Stomach smooth muscle (tissue), 2 donors: ENCODE data around the gene ARPC5.
"Not testable (repeated sequence)": the region's sequence is repeated elsewhere in the genome, so short reads cannot be mapped to it uniquely, and the experiment has no call there.

Experiments used
- H3K27ac ChIP-seq: one replicate; pipeline ENCODE4 v1.7.0; 2013; ENCODE audit warnings: mild to moderate bottlenecking, low read length, inconsistent platforms
- H3K27me3 ChIP-seq, 2 donors: one replicate each; pipeline ENCODE4 v1.7.0; 2013; ENCODE audit warnings: low read length in 2 of 2; ENCODE audit not compliant: insufficient read depth in 2 of 2, control insufficient read depth in 1 of 2
- H3K36me3 ChIP-seq, 2 donors: one replicate each; pipeline ENCODE4 v1.7.0; 2013; ENCODE audit warnings: low read length in 2 of 2; ENCODE audit not compliant: control insufficient read depth in 2 of 2, insufficient read depth in 2 of 2
- H3K4me1 ChIP-seq: one replicate; pipeline ENCODE4 v1.7.0; 2013; ENCODE audit warnings: low read length; ENCODE audit not compliant: control insufficient read depth, insufficient read depth
- H3K4me3 ChIP-seq, 2 donors: one replicate each; pipeline ENCODE4 v1.7.0; 2013; ENCODE audit warnings: low read length in 2 of 2
- H3K9ac ChIP-seq, 2 donors: one replicate each; pipeline ENCODE4 v1.7.0; 2013; ENCODE audit warnings: low read length in 2 of 2, mild to moderate bottlenecking in 1 of 2
- H3K9me3 ChIP-seq, 2 donors: one replicate each; pipeline ENCODE4 v1.7.0; 2013; ENCODE audit warnings: low read length in 2 of 2; ENCODE audit not compliant: control insufficient read depth in 2 of 2
- donor health status: healthy.
- donor health status: Pancreatic carcinoma.

ARPC5 gene

GRCh38 chr1:183632114-183632513 lies 3.5 kb downstream of the ARPC5 start:
- Histone ChIP-seq H3K9me3 (no peaks in the 10 kb centered on the region), H3K4me1 (peaks cover 6% of the 10 kb centered on the region), H3K9ac (peak overlapping the region in 1 of 2 donors; percentile 97), H3K36me3 (peaks cover 8 to 22% of the 10 kb centered on the region in 2 donors), H3K4me3 (peak overlapping the region; percentile 87 to 89), H3K27ac (peak overlapping the region; percentile 77), H3K27me3 (no peaks in the 10 kb centered on the region)

GRCh38 chr1:183630748-183631147 lies 4.8 kb downstream of the ARPC5 start:
- Histone ChIP-seq H3K27me3 (no peaks in the 10 kb centered on the region), H3K9ac (peak overlapping the region in 1 of 2 donors; percentile 19), H3K9me3 (no peaks in the 10 kb centered on the region), H3K27ac (peak overlapping the region; percentile 1), H3K4me1 (peaks cover 2% of the 10 kb centered on the region), H3K36me3 (peaks cover 8 to 22% of the 10 kb centered on the region in 2 donors), H3K4me3 (peak overlapping the region in 1 of 2 donors; percentile 33)

GRCh38 chr1:183628537-183628936 lies 7.0 kb downstream of the ARPC5 start:
- Histone ChIP-seq H3K4me1 (peaks cover 7% of the 10 kb centered on the region), H3K27ac (no peak overlapping the region), H3K36me3 (peaks cover 8 to 27% of the 10 kb centered on the region in 2 donors), H3K9ac (no peak overlapping the region), H3K27me3 (no peaks in the 10 kb centered on the region), H3K4me3 (no peak overlapping the region), H3K9me3 (no peaks in the 10 kb centered on the region)

- Histone ChIP-seq H3K4me1 (peaks cover 14% of the 10 kb centered on the region), H3K27ac (peak overlapping the region; percentile 1), H3K36me3 (peaks cover 8 to 27% of the 10 kb centered on the region in 2 donors)
- not testable (repeated sequence) for H3K4me3 ChIP-seq, H3K9ac ChIP-seq, H3K27me3 ChIP-seq, H3K9me3 ChIP-seq
Measured at GRCh38 chr1:183626236-183626635, 9.3 kb downstream of the ARPC5 start.

- H3K4me1 ChIP-seq: peaks cover 12% of the 10 kb centered on the region
- H3K4me3 ChIP-seq: no peak overlapping the region
- no peaks in the 10 kb centered on the region for H3K27me3 ChIP-seq
- H3K9me3 ChIP-seq: no peaks in the 10 kb centered on the region
- H3K36me3 ChIP-seq: peaks cover 0 to 11% of the 10 kb centered on the region in 2 donors
- no peak overlapping the region for H3K9ac ChIP-seq
- peak overlapping the region; percentile 71 for H3K27ac ChIP-seq
Measured at GRCh38 chr1:183622884-183623785, 12.4 kb downstream of the ARPC5 start.

GRCh38 chr1:183622013-183622412 lies 13.6 kb downstream of the ARPC5 start:
- Histone ChIP-seq H3K4me3 (no peak overlapping the region), H3K9ac (no peak overlapping the region), H3K36me3 (peaks cover 0 to 5% of the 10 kb centered on the region in 2 donors), H3K27ac (no peak overlapping the region), H3K4me1 (peaks cover 12% of the 10 kb centered on the region), H3K27me3 (no peaks in the 10 kb centered on the region), H3K9me3 (no peaks in the 10 kb centered on the region)

GRCh38 chr1:183620311-183620710 lies 15.3 kb downstream of the ARPC5 start:
- Histone ChIP-seq H3K9ac (no peak overlapping the region), H3K9me3 (no peaks in the 10 kb centered on the region), H3K27me3 (no peaks in the 10 kb centered on the region), H3K27ac (no peak overlapping the region), H3K36me3 (peaks cover 0 to 3% of the 10 kb centered on the region in 2 donors), H3K4me3 (no peak overlapping the region), H3K4me1 (peaks cover 7% of the 10 kb centered on the region)

- H3K27me3 ChIP-seq: no peaks in the 10 kb centered on the region
Measured at GRCh38 chr1:183619781-183620180, 15.8 kb downstream of the ARPC5 start.

GRCh38 chr1:183618202-183618601 lies 17.4 kb downstream of the ARPC5 start:
- H3K4me1 ChIP-seq, H3K27me3 ChIP-seq, H3K9me3 ChIP-seq, H3K36me3 ChIP-seq, H3K9ac ChIP-seq, H3K4me3 ChIP-seq, H3K27ac ChIP-seq: not testable (repeated sequence)

More at GRCh38 chr1:183619781-183620180, 15.8 kb downstream of the ARPC5 start:
- Histone ChIP-seq H3K4me3 (no peak overlapping the region), H3K9ac (no peak overlapping the region), H3K27ac (no peak overlapping the region), H3K36me3 (peaks cover 0 to 3% of the 10 kb centered on the region in 2 donors), H3K4me1 (peaks cover 7% of the 10 kb centered on the region), H3K9me3 (no peaks in the 10 kb centered on the region)

- not testable (repeated sequence) for H3K27me3 ChIP-seq, H3K27ac ChIP-seq, H3K36me3 ChIP-seq, H3K9ac ChIP-seq, H3K4me3 ChIP-seq, H3K9me3 ChIP-seq
- peaks cover 18% of the 10 kb centered on the region for H3K4me1 ChIP-seq
Measured at GRCh38 chr1:183612975-183613374, 22.6 kb downstream of the ARPC5 start.

GRCh38 chr1:183612407-183612806 lies 23.2 kb downstream of the ARPC5 start:
- H3K9me3 ChIP-seq: no peaks in the 10 kb centered on the region
- H3K27ac ChIP-seq: no peak overlapping the region
- no peak overlapping the region for H3K9ac ChIP-seq
- no peak overlapping the region for H3K4me3 ChIP-seq
- peaks cover 18% of the 10 kb centered on the region for H3K4me1 ChIP-seq
- H3K27me3 ChIP-seq: no peaks in the 10 kb centered on the region
- no peaks in the 10 kb centered on the region for H3K36me3 ChIP-seq
